WTC11 (cell line): ENCODE data around the gene RPL27.

Experiments used
- ATF2 ChIP-seq: sonication (generic); formaldehyde crosslinking; IDR thresholded peaks from 2 replicates; pipeline ENCODE4 v1.8.1; 2022; ENCODE audit warnings: low read depth, missing genetic modification reagents, borderline replicate concordance
- CTCF ChIP-seq: fragments of 200-600 bp; IDR thresholded peaks from 2 replicates; pipeline ENCODE4 v1.8.0; 2022; ENCODE audit warnings: antibody characterized with exemption
- E2F1 ChIP-seq: sonication (generic); formaldehyde crosslinking; IDR thresholded peaks from 2 replicates; pipeline ENCODE4 v1.8.0; 2022; ENCODE audit warnings: mild to moderate bottlenecking, missing genetic modification reagents
- FOXP4 ChIP-seq: sonication (generic); formaldehyde crosslinking; IDR thresholded peaks from 2 replicates; pipeline ENCODE4 v1.8.0; 2022; ENCODE audit warnings: mild to moderate bottlenecking, missing genetic modification reagents
- IRF1 ChIP-seq: sonication (generic); formaldehyde crosslinking; IDR thresholded peaks from 2 replicates; pipeline ENCODE4 v1.8.0; 2023; ENCODE audit warnings: missing genetic modification reagents
- MYBL2 ChIP-seq: sonication (generic); formaldehyde crosslinking; IDR thresholded peaks from 2 replicates; pipeline ENCODE4 v1.8.1; 2023; ENCODE audit warnings: mild to moderate bottlenecking, moderate library complexity, missing genetic modification reagents
- NFE2L1 ChIP-seq: sonication (generic); formaldehyde crosslinking; IDR thresholded peaks from 2 replicates; pipeline ENCODE4 v1.8.1; 2023; ENCODE audit warnings: missing genetic modification reagents
- NR2C2 ChIP-seq: sonication (generic); formaldehyde crosslinking; IDR thresholded peaks from 2 replicates; pipeline ENCODE4 v1.8.0; 2022; ENCODE audit warnings: mild to moderate bottlenecking, missing genetic modification reagents
- SP1 ChIP-seq: sonication (generic); formaldehyde crosslinking; conservative IDR thresholded peaks from 2 replicates; pipeline ENCODE4 v1.8.1; 2022; ENCODE audit warnings: missing genetic modification reagents
- TEAD4 ChIP-seq: sonication (generic); formaldehyde crosslinking; IDR thresholded peaks from 2 replicates; pipeline ENCODE4 v1.8.0; 2022; ENCODE audit warnings: mild to moderate bottlenecking, missing genetic modification reagents
- USF2 ChIP-seq: sonication (generic); formaldehyde crosslinking; IDR thresholded peaks from 2 replicates; pipeline ENCODE4 v1.8.1; 2023; ENCODE audit warnings: mild to moderate bottlenecking, missing genetic modification reagents, moderate library complexity
- ZBTB21 ChIP-seq: sonication (generic); formaldehyde crosslinking; IDR thresholded peaks from 2 replicates; pipeline ENCODE4 v1.8.1; 2023; ENCODE audit warnings: mild to moderate bottlenecking, missing genetic modification reagents, borderline replicate concordance

GRCh38 chr17:43011728-43012472 is 13.7 kb downstream of the RPL27 start:
- no peak for TF ChIP-seq E2F1 (CRISPR knock-in tag)
- TF ChIP-seq ATF2 (CRISPR knock-in tag): no peak
- TF ChIP-seq MYBL2 (CRISPR knock-in tag): no peak
- TF ChIP-seq CTCF: no peak
- no peak for TF ChIP-seq ZBTB21 (CRISPR knock-in tag)
- no peak for TF ChIP-seq TEAD4
- no peak for TF ChIP-seq NFE2L1 (CRISPR knock-in tag)
- TF ChIP-seq USF2 (CRISPR knock-in tag): no peak
- no peak for TF ChIP-seq FOXP4 (CRISPR knock-in tag)
- no peak for TF ChIP-seq NR2C2
- TF ChIP-seq IRF1 (CRISPR knock-in tag): no peak
- no peak for TF ChIP-seq SP1 (CRISPR knock-in tag)
